ENCODE data around the gene PPP2R5A.

- TF ChIP-seq POLR2A (IDR thresholded peaks at IDR 0.05), result no peak
- TF ChIP-seq, protein P1, sequence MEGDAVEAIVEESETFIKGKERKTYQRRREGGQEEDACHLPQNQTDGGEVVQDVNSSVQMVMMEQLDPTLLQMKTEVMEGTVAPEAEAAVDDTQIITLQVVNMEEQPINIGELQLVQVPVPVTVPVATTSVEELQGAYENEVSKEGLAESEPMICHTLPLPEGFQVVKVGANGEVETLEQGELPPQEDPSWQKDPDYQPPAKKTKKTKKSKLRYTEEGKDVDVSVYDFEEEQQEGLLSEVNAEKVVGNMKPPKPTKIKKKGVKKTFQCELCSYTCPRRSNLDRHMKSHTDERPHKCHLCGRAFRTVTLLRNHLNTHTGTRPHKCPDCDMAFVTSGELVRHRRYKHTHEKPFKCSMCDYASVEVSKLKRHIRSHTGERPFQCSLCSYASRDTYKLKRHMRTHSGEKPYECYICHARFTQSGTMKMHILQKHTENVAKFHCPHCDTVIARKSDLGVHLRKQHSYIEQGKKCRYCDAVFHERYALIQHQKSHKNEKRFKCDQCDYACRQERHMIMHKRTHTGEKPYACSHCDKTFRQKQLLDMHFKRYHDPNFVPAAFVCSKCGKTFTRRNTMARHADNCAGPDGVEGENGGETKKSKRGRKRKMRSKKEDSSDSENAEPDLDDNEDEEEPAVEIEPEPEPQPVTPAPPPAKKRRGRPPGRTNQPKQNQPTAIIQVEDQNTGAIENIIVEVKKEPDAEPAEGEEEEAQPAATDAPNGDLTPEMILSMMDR (IDR thresholded peaks at IDR 0.05), result no peak
These were observed 42.8 kb upstream of the PPP2R5A start for GRCh38 chr1:212242288-212242984.
